Measurements from ENCODE around the gene MMP23B. TPM values are rescaled to one million over a fixed set of nuclear protein-coding genes. Genes with fewer than 3 reads are reported as not detected.

The MMP23B gene
- total and polyA plus RNA-seq, 10 of the 15 experiments (the other 5 are each of a cell fraction or from before 2014, with no cell fraction given) = 0.25 to 0.76 (median 0.34) TPM; not detected in 4

DNA sequence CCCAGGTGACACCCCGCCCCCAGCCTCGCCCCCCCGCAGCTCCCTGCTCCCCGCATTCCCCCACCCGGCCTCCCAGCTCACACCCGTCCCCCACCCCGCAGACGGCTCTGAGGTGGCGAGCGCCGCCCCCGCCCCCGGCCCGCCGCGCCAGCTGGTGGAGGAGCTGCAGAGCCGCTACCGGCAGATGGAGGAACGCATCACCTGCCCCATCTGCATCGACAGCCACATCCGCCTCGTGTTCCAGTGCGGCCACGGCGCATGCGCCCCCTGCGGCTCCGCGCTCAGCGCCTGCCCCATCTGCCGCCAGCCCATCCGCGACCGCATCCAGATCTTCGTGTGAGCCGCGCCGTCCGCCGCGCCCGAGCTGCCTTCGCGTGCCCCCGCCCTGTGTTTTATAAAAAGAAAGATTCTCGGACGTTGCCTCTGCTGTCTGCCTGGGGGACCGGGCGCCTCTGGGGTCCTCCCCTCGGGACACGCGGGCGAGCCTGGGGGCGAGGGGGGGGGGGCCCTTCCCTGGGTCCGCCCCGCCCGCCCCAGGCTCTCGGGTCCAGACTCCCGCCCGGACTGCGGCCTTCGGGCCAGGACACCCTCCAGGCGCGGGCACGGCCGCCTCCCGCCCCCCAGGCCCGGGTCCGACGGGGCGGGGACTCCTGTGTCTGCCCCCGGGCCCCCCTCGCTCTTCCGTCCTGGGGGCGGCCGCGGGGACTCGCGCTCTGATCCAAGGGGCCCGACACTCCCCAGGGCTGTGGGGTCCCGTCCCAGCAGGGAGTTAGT, 1.6 kb upstream of the MMP23B start:
- ChIA-PET CTCF (interaction anchor here (0.8 to 1.7 kb wide), 2 partner anchors 16 to 47 kb away, joined by 3 to 6 read pairs; no protein-coding TSS in a partner anchor), RAD21 (ENCODE audit: unreplicated experiment) (interaction anchor here (0.8 to 1.1 kb wide), 2 partner anchors 15 to 48 kb away, joined by 3 to 7 read pairs; partner anchors contain the start of gene MIB2), SMC1A (ENCODE audit: uncharacterized antibody, unreplicated experiment) (no interaction called here), POLR2A (interaction anchor here (1.2 to 1.4 kb wide), 2 partner anchors 13 to 47 kb away, joined by 4 to 6 read pairs; no protein-coding TSS in a partner anchor)
- Histone ChIP-seq H3K79me2 (ENCODE audit: control insufficient read depth, insufficient read depth, low read length) (no peaks in the 10 kb centered on the region), H3K4me2 (ENCODE audit: control insufficient read depth, insufficient read depth) (peak overlapping the region; percentile 45), H2AFZ (ENCODE audit: control insufficient read depth, low read depth, low read length) (no peak overlapping the region), H3K4me1 (ENCODE audit: control insufficient read depth, insufficient read depth, low read length) (no peaks in the 10 kb centered on the region), H3K9ac (ENCODE audit: control insufficient read depth, insufficient read depth, low read length) (no peak overlapping the region), H3K4me3 (peak overlapping the region; percentile 36; the same call in 1 of the 2 replicates), H3K27ac (ENCODE audit: control insufficient read depth, insufficient read depth) (no peak overlapping the region), H4K20me1 (ENCODE audit: control insufficient read depth, insufficient read depth) (no peaks in the 10 kb centered on the region), H3K36me3 (ENCODE audit: control insufficient read depth in 2 of 2, insufficient read depth in 2 of 2, low read length in 1 of 2) (no peaks in the 10 kb centered on the region), H3K9me3 (replicated peaks; ENCODE audit: control insufficient read depth, insufficient read depth, low read length) (no peaks in the 10 kb centered on the region), H3K27me3 (replicated peaks in 1 of 2; ENCODE audit: control insufficient read depth in 2 of 2, insufficient read depth in 2 of 2, low read length in 1 of 2) (peaks cover 0 to 2% of the 10 kb centered on the region in 2 experiments; a peak in 2 of 4 replicates)
- peak; percentile 83 for ATAC-seq
- intact Hi-C loops (cut with micrococcal nuclease; ENCODE audit: unreplicated experiment) = no loop called here
- in situ Hi-C loops (cut with MboI) = no loop called here
- DNase-seq (ENCODE audit: low read depth, low spot score) = peak; percentile 59
- BruUV-seq (replicated peaks) = no TSS peak
- peak; percentile 84 for FAIRE-seq
- WGBS (ENCODE audit: insufficient coverage, insufficient replicate concordance, low lambda C conversion rate, missing lambda C conversion rate) = under 1% methylated on average over 31 of the region's 81 CpGs
- peak in 1 of 2 experiments; percentile 69; a peak in 1 of 3 replicates for TF ChIP-seq EGR1 (IDR thresholded peaks at IDR 0.05; ENCODE audit: borderline replicate concordance in 1 of 2, low read depth in 2 of 2, low read length in 2 of 2)
- TF ChIP-seq EP300 (IDR thresholded peaks at IDR 0.05; ENCODE audit: borderline replicate concordance in 1 of 2, control insufficient read depth in 1 of 2, low read depth in 2 of 2, low read length in 2 of 2) = no peak
- no peak for TF ChIP-seq FOXM1 (IDR thresholded peaks at IDR 0.05; ENCODE audit: low read depth, low read length)
- no peak for TF ChIP-seq YBX1 (IDR thresholded peaks at IDR 0.05)
- TF ChIP-seq, protein P1, sequence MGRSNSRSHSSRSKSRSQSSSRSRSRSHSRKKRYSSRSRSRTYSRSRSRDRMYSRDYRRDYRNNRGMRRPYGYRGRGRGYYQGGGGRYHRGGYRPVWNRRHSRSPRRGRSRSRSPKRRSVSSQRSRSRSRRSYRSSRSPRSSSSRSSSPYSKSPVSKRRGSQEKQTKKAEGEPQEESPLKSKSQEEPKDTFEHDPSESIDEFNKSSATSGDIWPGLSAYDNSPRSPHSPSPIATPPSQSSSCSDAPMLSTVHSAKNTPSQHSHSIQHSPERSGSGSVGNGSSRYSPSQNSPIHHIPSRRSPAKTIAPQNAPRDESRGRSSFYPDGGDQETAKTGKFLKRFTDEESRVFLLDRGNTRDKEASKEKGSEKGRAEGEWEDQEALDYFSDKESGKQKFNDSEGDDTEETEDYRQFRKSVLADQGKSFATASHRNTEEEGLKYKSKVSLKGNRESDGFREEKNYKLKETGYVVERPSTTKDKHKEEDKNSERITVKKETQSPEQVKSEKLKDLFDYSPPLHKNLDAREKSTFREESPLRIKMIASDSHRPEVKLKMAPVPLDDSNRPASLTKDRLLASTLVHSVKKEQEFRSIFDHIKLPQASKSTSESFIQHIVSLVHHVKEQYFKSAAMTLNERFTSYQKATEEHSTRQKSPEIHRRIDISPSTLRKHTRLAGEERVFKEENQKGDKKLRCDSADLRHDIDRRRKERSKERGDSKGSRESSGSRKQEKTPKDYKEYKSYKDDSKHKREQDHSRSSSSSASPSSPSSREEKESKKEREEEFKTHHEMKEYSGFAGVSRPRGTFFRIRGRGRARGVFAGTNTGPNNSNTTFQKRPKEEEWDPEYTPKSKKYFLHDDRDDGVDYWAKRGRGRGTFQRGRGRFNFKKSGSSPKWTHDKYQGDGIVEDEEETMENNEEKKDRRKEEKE (IDR thresholded peaks at IDR 0.05) = no peak
- no peak for TF ChIP-seq HDGF (IDR thresholded peaks at IDR 0.05)
- TF ChIP-seq, protein P2, sequence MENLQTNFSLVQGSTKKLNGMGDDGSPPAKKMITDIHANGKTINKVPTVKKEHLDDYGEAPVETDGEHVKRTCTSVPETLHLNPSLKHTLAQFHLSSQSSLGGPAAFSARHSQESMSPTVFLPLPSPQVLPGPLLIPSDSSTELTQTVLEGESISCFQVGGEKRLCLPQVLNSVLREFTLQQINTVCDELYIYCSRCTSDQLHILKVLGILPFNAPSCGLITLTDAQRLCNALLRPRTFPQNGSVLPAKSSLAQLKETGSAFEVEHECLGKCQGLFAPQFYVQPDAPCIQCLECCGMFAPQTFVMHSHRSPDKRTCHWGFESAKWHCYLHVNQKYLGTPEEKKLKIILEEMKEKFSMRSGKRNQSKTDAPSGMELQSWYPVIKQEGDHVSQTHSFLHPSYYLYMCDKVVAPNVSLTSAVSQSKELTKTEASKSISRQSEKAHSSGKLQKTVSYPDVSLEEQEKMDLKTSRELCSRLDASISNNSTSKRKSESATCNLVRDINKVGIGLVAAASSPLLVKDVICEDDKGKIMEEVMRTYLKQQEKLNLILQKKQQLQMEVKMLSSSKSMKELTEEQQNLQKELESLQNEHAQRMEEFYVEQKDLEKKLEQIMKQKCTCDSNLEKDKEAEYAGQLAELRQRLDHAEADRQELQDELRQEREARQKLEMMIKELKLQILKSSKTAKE (IDR thresholded peaks at IDR 0.05; ENCODE audit: low read depth, poor library complexity, severe bottlenecking) = no peak
- no peak for TF ChIP-seq MYC (IDR thresholded peaks at IDR 0.05; ENCODE audit: insufficient read depth, insufficient read length, insufficient replicate concordance, low read length, severe bottlenecking)
- TF ChIP-seq, protein P3, sequence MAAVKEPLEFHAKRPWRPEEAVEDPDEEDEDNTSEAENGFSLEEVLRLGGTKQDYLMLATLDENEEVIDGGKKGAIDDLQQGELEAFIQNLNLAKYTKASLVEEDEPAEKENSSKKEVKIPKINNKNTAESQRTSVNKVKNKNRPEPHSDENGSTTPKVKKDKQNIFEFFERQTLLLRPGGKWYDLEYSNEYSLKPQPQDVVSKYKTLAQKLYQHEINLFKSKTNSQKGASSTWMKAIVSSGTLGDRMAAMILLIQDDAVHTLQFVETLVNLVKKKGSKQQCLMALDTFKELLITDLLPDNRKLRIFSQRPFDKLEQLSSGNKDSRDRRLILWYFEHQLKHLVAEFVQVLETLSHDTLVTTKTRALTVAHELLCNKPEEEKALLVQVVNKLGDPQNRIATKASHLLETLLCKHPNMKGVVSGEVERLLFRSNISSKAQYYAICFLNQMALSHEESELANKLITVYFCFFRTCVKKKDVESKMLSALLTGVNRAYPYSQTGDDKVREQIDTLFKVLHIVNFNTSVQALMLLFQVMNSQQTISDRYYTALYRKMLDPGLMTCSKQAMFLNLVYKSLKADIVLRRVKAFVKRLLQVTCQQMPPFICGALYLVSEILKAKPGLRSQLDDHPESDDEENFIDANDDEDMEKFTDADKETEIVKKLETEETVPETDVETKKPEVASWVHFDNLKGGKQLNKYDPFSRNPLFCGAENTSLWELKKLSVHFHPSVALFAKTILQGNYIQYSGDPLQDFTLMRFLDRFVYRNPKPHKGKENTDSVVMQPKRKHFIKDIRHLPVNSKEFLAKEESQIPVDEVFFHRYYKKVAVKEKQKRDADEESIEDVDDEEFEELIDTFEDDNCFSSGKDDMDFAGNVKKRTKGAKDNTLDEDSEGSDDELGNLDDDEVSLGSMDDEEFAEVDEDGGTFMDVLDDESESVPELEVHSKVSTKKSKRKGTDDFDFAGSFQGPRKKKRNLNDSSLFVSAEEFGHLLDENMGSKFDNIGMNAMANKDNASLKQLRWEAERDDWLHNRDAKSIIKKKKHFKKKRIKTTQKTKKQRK (IDR thresholded peaks at IDR 0.05; ENCODE audit: low read depth, low read length) = no peak
- no peak for TF ChIP-seq STAT3 (IDR thresholded peaks at IDR 0.05; ENCODE audit: low read depth, low read length)
- TF ChIP-seq NR2F1 (conservative IDR thresholded peaks at IDR 0.05) = 0 out of 2 replicates have a peak, but pooled peaks have one; percentile 42
- TF ChIP-seq MTA3 (IDR thresholded peaks at IDR 0.05; ENCODE audit: borderline replicate concordance, low read length) = no peak
- TF ChIP-seq ZNF207 (IDR thresholded peaks at IDR 0.05; ENCODE audit: borderline replicate concordance) = peak; percentile 45; the same call in 1 of the 2 replicates
- TF ChIP-seq CREM (IDR thresholded peaks at IDR 0.05; ENCODE audit: low read depth) = peak; percentile 28; the same call in 1 of the 2 replicates

Measured in GM12878 (cell line).